ENCODE results near the gene IFTAP.

IFTAP gene

DNA sequence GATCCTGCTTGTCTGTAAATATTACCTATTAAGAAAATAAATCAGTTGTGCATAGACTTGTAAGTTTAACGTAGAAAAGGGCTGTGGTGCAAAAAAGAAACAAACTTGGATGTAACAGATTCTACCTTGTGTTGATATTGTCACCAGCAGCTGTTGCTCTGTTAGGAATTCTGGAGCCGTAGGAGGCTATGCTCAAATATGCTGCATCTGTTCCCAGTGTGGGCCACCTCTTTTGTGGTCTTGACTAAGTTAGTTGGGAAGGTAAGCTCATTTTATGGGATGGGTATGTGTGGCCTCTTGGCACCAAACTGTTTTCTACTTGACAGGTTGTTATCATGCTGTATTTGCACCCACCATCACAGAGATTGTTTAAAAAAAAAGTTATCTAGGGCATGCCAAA, 33.2 kb downstream of the IFTAP start:
- TF ChIP-seq, protein P1, sequence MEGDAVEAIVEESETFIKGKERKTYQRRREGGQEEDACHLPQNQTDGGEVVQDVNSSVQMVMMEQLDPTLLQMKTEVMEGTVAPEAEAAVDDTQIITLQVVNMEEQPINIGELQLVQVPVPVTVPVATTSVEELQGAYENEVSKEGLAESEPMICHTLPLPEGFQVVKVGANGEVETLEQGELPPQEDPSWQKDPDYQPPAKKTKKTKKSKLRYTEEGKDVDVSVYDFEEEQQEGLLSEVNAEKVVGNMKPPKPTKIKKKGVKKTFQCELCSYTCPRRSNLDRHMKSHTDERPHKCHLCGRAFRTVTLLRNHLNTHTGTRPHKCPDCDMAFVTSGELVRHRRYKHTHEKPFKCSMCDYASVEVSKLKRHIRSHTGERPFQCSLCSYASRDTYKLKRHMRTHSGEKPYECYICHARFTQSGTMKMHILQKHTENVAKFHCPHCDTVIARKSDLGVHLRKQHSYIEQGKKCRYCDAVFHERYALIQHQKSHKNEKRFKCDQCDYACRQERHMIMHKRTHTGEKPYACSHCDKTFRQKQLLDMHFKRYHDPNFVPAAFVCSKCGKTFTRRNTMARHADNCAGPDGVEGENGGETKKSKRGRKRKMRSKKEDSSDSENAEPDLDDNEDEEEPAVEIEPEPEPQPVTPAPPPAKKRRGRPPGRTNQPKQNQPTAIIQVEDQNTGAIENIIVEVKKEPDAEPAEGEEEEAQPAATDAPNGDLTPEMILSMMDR (IDR thresholded peaks at IDR 0.05; ENCODE audit: control extremely low read depth, extremely low read depth, low read depth, missing control alignments), result no peak
- ChIA-PET POLR2A (no interaction called here), CTCF (interaction anchor here (1.1 to 1.7 kb wide), 5 partner anchors 9 to 120 kb away, joined by 3 to 8 read pairs (median 7); no protein-coding TSS in a partner anchor)
- DNase-seq (ENCODE audit: extremely low spot score), result no peak

DNA sequence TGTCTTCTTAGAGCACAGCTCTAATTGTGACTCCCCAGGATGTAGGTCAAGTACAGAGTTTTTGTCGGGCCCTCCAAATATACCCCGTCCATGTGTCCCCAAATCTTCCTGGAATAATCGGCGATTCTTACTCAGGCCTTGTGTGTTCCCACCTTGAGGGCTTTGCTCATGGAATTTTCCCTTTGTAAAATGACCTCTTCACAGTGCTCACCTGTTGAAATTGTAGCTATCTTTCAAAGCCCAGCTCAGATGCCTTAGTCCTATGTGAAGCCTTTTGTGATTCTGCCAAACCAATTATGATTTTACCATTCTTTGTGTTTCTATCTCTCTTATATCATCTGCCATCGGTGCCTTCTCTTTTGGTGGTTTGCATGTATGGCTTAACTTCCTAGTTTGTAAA, 33.8 kb downstream of the IFTAP start:
- ChIA-PET CTCF (interaction anchor here (1.1 to 1.7 kb wide), 5 partner anchors 9 to 119 kb away, joined by 3 to 8 read pairs (median 7); no protein-coding TSS in a partner anchor), POLR2A (no interaction called here)
- TF ChIP-seq, protein P1 (IDR thresholded peaks at IDR 0.05; ENCODE audit: control extremely low read depth, extremely low read depth, low read depth, missing control alignments), result no peak
- DNase-seq (ENCODE audit: extremely low spot score), result no peak

DNA sequence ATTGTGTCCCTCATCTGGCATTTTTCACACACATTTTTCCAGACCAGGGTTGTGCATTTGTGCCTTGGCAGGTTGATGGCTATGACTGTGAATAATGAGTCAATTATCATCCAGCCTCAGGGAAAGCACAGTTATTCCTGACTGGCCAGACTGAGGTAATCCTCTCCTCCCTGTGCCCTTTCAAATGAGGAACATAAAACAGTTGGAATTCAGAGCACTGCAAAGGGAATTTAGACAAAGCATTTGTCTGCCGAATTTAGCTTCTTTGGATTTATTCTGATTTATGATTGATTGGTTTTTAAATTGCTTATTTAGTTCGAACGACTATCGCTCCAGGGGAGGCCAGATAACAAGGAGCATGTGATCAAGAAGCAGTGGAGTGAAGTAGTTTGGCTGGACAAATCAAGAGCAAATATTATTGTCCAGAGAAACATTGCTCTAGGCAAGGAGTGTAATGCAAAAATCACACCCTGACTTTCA, 34.5 kb downstream of the IFTAP start:
- TF ChIP-seq, protein P1 (IDR thresholded peaks at IDR 0.05; ENCODE audit: control extremely low read depth, extremely low read depth, low read depth, missing control alignments), result no peak
- DNase-seq (ENCODE audit: extremely low spot score), result no peak
- ChIA-PET POLR2A (no interaction called here), CTCF (interaction anchor here (1.6 to 1.7 kb wide), 3 partner anchors 10 to 118 kb away, joined by 7 to 8 read pairs (median 8); no protein-coding TSS in a partner anchor)

DNA sequence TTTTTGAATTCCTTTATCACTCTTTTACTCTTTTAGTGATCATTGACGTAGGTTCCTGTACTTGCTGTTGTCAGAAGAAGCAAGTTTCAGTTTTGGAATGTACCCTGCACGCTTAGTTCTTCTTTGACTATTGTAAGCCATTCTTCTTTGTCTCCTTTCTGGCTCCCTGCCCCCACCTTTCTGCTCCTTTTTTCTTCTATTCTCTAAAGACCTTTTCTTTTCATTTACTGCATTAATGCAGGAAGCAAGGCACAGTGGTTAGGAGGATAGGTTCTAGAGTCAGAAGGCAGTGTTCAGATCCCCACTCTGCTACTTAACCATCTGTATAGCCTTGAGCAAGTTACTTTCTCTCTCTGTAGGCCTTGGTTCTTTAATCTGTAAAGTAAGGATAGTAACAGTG, 37.5 kb downstream of the IFTAP start:
- peak; percentile 3 for DNase-seq (ENCODE audit: extremely low spot score)
- TF ChIP-seq, protein P1 (IDR thresholded peaks at IDR 0.05; ENCODE audit: control extremely low read depth, extremely low read depth, low read depth, missing control alignments), result no peak
- ChIA-PET POLR2A (no interaction called here), CTCF (interaction anchor here (1.8 kb wide), 1 partner anchor 115 kb away, joined by 5 read pairs; no protein-coding TSS in a partner anchor)

DNA sequence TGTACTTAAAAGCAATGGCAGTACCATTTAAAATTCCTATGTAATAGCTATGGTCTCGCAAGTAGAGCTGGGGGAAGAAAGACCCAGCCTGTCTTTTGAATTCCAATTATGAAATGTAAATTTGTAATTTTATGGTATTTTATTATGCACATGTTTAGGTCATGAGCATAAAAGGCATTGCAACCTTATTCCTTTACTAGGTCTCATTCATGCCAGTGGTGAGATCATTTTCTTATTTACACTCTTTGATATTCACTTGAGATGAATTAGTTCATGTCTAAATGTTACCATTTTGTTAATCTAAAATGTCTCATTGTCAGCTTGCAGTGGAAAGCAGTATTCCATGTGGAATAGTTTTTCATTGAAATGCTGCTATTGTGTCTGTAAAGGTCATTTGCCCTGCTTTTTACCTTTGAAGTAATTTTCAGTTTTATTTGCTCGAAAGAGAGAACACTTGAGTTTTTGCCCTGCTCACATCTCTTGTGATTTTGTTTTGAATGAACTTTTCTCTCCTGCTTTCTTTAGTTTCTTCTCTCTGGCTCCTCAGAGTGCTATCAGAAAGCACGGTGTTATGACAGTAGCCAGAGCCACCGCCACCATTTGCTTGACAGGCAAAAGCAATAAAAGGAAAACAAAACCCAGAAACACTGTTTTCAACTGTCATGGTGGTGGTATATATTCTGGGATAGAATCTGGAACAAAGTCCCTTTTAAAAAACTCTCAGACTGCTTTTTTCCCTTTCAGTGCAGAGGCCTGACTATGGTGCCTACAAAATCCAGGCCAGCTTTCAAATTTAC, 41.0 kb downstream of the IFTAP start:
- POLR2A ChIA-PET, result no interaction called here
- CTCF ChIA-PET, result interaction anchor here (1.0 to 1.2 kb wide), 2 partner anchors 71 to 111 kb away, joined by 3 read pairs; no protein-coding TSS in a partner anchor

DNA sequence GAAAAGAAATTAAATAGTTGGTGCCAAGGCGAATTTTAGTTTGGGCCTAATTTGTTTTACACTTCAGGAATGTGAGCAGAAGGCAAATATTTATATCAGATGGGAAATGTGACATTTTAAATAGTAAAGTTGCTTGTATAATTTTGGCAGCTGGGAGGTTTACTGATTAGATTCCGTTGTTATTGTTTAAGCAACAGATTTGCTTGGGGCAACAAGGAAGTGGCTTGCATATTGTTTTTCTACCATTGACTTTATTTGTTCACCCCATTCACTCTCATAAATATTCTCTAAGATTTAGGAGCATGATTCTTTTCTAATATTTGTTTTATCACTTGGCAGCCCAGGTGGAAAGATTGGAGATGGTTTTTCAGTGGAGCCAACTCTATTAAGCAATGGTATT, 44.3 kb downstream of the IFTAP start:
- TF ChIP-seq, protein P1 (IDR thresholded peaks at IDR 0.05; ENCODE audit: control extremely low read depth, extremely low read depth, low read depth, missing control alignments), result no peak
- ChIA-PET CTCF (no interaction called here), POLR2A (no interaction called here)
- no peak for DNase-seq (ENCODE audit: extremely low spot score)

More for the DNA sequence above, 41.0 kb downstream of the IFTAP start:
- TF ChIP-seq, protein P1 (IDR thresholded peaks at IDR 0.05; ENCODE audit: control extremely low read depth, extremely low read depth, low read depth, missing control alignments), result no peak
- DNase-seq (ENCODE audit: extremely low spot score), result no peak
